Measurements from ENCODE around the gene SLC44A1. TPM values are rescaled to one million over a fixed set of nuclear protein-coding genes. Genes with fewer than 3 reads are reported as not detected.

The SLC44A1 gene
- total and polyA plus RNA-seq, 2 of the 13 experiments (the other 11 are each of a cell fraction or from before 2014, with no cell fraction given) = 21.4 to 40.8 TPM

- TF ChIP-seq, protein P1, sequence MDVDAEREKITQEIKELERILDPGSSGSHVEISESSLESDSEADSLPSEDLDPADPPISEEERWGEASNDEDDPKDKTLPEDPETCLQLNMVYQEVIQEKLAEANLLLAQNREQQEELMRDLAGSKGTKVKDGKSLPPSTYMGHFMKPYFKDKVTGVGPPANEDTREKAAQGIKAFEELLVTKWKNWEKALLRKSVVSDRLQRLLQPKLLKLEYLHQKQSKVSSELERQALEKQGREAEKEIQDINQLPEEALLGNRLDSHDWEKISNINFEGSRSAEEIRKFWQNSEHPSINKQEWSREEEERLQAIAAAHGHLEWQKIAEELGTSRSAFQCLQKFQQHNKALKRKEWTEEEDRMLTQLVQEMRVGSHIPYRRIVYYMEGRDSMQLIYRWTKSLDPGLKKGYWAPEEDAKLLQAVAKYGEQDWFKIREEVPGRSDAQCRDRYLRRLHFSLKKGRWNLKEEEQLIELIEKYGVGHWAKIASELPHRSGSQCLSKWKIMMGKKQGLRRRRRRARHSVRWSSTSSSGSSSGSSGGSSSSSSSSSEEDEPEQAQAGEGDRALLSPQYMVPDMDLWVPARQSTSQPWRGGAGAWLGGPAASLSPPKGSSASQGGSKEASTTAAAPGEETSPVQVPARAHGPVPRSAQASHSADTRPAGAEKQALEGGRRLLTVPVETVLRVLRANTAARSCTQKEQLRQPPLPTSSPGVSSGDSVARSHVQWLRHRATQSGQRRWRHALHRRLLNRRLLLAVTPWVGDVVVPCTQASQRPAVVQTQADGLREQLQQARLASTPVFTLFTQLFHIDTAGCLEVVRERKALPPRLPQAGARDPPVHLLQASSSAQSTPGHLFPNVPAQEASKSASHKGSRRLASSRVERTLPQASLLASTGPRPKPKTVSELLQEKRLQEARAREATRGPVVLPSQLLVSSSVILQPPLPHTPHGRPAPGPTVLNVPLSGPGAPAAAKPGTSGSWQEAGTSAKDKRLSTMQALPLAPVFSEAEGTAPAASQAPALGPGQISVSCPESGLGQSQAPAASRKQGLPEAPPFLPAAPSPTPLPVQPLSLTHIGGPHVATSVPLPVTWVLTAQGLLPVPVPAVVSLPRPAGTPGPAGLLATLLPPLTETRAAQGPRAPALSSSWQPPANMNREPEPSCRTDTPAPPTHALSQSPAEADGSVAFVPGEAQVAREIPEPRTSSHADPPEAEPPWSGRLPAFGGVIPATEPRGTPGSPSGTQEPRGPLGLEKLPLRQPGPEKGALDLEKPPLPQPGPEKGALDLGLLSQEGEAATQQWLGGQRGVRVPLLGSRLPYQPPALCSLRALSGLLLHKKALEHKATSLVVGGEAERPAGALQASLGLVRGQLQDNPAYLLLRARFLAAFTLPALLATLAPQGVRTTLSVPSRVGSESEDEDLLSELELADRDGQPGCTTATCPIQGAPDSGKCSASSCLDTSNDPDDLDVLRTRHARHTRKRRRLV (CRISPR knock-in tag; IDR thresholded peaks at IDR 0.05) = no peak
- TF ChIP-seq IRX3 (CRISPR knock-in tag; IDR thresholded peaks at IDR 0.05; ENCODE audit: borderline replicate concordance, low read depth) = 0 out of 2 replicates have a peak, but pooled peaks have one; percentile 72
- TF ChIP-seq ZNF770 (CRISPR knock-in tag; IDR thresholded peaks at IDR 0.05) = peak; percentile 67; the same call in 1 of the 2 replicates
- TF ChIP-seq KLF13 (CRISPR knock-in tag; IDR thresholded peaks at IDR 0.05) = peak; percentile 90; the same call in 1 of the 2 replicates
- TF ChIP-seq ZMYM2 (CRISPR knock-in tag; IDR thresholded peaks at IDR 0.05) = peak; percentile 89
- TF ChIP-seq CBX1 (IDR thresholded peaks at IDR 0.05; ENCODE audit: low read depth) = peak; percentile 96
- no peak for TF ChIP-seq NFIB (CRISPR knock-in tag; IDR thresholded peaks at IDR 0.05; ENCODE audit: borderline replicate concordance)
- TF ChIP-seq ZNF230 (CRISPR knock-in tag; IDR thresholded peaks at IDR 0.05) = peak; percentile 89
- TF ChIP-seq KMT2A (CRISPR knock-in tag; IDR thresholded peaks at IDR 0.05) = peak; percentile 98
- TF ChIP-seq NFE2L2 (IDR thresholded peaks at IDR 0.05; ENCODE audit: low read length) = no peak
- TF ChIP-seq GPN1 (CRISPR knock-in tag; IDR thresholded peaks at IDR 0.05; ENCODE audit: borderline replicate concordance) = no peak; the same call in 1 of the 2 replicates
- TF ChIP-seq ZBTB38 (CRISPR knock-in tag; IDR thresholded peaks at IDR 0.05) = peak; percentile 93
- no peak for TF ChIP-seq FOSL1 (CRISPR knock-in tag; IDR thresholded peaks at IDR 0.05; ENCODE audit: borderline replicate concordance)
- TF ChIP-seq ZNF326 (CRISPR knock-in tag; IDR thresholded peaks at IDR 0.05; ENCODE audit: borderline replicate concordance) = no peak
- peak; percentile 46; the same call in 1 of the 2 replicates for TF ChIP-seq TBX3 (IDR thresholded peaks at IDR 0.05; ENCODE audit: borderline replicate concordance)
- peak; percentile 92 for TF ChIP-seq ZNF160 (CRISPR knock-in tag; IDR thresholded peaks at IDR 0.05)
- peak; percentile 58; the same call in 1 of the 2 replicates for TF ChIP-seq FOXK2 (IDR thresholded peaks at IDR 0.05)
- TF ChIP-seq, protein P2, sequence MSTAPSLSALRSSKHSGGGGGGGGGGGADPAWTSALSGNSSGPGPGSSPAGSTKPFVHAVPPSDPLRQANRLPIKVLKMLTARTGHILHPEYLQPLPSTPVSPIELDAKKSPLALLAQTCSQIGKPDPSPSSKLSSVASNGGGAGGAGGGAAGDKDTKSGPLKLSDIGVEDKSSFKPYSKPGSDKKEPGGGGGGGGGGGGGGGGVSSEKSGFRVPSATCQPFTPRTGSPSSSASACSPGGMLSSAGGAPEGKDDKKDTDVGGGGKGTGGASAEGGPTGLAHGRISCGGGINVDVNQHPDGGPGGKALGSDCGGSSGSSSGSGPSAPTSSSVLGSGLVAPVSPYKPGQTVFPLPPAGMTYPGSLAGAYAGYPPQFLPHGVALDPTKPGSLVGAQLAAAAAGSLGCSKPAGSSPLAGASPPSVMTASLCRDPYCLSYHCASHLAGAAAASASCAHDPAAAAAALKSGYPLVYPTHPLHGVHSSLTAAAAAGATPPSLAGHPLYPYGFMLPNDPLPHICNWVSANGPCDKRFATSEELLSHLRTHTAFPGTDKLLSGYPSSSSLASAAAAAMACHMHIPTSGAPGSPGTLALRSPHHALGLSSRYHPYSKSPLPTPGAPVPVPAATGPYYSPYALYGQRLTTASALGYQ (CRISPR knock-in tag; IDR thresholded peaks at IDR 0.05) = peak; percentile 86
- TF ChIP-seq, protein P3, sequence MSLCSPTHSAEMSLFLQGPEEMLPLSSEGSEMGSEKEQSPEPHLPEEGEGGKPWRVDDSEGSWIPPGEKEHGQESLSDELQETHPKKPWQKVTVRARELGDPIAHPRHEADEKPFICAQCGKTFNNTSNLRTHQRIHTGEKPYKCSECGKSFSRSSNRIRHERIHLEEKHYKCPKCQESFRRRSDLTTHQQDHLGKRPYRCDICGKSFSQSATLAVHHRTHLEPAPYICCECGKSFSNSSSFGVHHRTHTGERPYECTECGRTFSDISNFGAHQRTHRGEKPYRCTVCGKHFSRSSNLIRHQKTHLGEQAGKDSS (CRISPR knock-in tag; IDR thresholded peaks at IDR 0.05; ENCODE audit: borderline replicate concordance, low read depth) = peak; percentile 96
- peak; percentile 93 for TF ChIP-seq ZNF605 (CRISPR knock-in tag; IDR thresholded peaks at IDR 0.05)
Measured at GRCh38 chr9:105244003-105244733, at the start of gene SLC44A1 (continued).
